Ectodermal cell (in vitro differentiated cells): ENCODE results near the gene MEI1.

Experiments
- H3K27ac ChIP-seq: 2 replicates; pipeline ENCODE4 v1.7.0; 2013; ENCODE audit warnings: mild to moderate bottlenecking, low read depth, low read length; ENCODE audit not compliant: insufficient read depth, poor library complexity, severe bottlenecking
- H3K27me3 ChIP-seq: 2 replicates; pipeline ENCODE4 v1.7.0; 2013; ENCODE audit warnings: mild to moderate bottlenecking, low read length; ENCODE audit not compliant: insufficient read depth, control insufficient read depth, poor library complexity, severe bottlenecking
- H3K36me3 ChIP-seq: one replicate; pipeline ENCODE4 v1.7.0; 2013; ENCODE audit warnings: low read length; ENCODE audit not compliant: control insufficient read depth, insufficient read depth
- H3K4me1 ChIP-seq: one replicate; pipeline ENCODE4 v1.7.0; 2013; ENCODE audit warnings: low read length; ENCODE audit not compliant: control insufficient read depth, insufficient read depth
- H3K4me3 ChIP-seq: 2 replicates; pipeline ENCODE4 v1.7.0; 2013; ENCODE audit warnings: low read depth, low read length, control low read depth; ENCODE audit not compliant: insufficient read depth
- H3K9me3 ChIP-seq: 2 replicates; pipeline ENCODE4 v1.7.0; 2013; ENCODE audit warnings: mild to moderate bottlenecking, low read length, moderate library complexity; ENCODE audit not compliant: control insufficient read depth
- WGBS, 2 experiments: methylation state at CpG; one replicate each; pipeline ENCODE4 v1.1.7; 2013; ENCODE audit warnings: missing lambda C conversion rate in 2 of 2; 5-methylcytosine and 5-hydroxymethylcytosine counted together

The MEI1 gene

DNA sequence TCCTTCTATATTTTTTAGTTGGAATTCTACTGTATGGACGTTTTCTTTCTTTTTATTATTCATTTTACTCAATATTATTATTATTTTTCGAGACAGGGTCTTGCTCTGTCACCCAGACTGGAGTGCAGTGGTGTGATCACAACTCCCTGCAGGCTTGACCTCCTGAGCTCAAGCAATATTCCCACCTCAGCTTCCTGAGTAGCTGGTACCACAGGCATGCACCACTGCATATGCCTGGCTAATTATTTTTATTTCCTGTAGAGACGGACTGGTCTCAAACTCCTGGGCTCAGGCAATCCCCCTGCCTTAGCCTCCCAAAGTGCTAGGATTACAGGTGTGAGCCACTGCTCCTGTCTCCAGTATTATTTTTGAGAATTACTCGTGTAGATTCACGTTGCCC, 67.2 kb downstream of the MEI1 start:
- Histone ChIP-seq H3K27ac (no peak overlapping the region), H3K9me3 (no peaks in the 10 kb centered on the region), H3K4me3 (no peak overlapping the region), H3K27me3 (no peaks in the 10 kb centered on the region), H3K4me1 (no peaks in the 10 kb centered on the region), H3K36me3 (no peaks in the 10 kb centered on the region)
- WGBS, 2 experiments: 90% methylated on average over 4 of the region's 5 CpGs

- Histone ChIP-seq H3K27me3 (no peaks in the 10 kb centered on the region), H3K36me3 (no peaks in the 10 kb centered on the region), H3K4me1 (no peaks in the 10 kb centered on the region), H3K4me3 (no peak overlapping the region), H3K9me3 (no peaks in the 10 kb centered on the region), H3K27ac (no peak overlapping the region)
- WGBS, 2 experiments: 71 to 80% methylated on average over 1 to 2 of the region's 2 CpGs
Observed at GRCh38 chr22:41768430-41768829, 69.1 kb downstream of the MEI1 start.

DNA sequence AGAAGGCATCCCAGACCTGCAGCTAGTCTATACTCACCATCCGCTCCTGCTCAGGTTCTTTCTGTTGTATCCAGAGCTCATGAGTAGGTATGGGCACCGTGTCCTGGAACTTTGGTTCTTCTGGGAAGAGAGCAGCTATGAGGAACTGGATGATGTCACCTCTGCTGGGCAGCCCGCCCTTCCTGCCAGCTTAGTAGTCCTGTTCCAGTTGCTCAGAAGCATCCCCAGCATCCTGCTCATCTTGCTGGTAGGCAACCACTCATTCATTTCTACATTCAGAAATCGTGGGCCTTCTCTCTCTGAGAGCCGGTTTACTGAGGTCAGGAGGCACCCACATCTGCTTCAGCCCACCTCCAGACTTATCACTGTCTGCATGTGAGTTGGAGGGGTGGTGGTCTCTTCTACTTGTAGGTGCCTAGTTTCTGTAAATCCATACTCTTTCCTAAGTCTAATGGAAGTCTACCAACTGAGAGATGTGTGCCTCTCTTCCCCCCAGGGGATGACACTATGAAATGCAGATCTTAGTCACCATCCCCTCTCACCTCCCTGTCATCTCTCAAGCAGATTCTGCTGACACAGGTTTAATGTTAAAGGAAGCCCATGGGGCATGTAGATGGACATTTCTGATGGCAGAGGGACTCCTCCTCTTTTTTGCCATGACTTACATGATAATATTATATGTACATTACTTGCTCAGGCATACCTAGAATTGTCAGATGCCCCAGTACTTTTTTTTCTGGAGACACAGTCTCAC, 71.6 kb downstream of the MEI1 start:
- no peak overlapping the region for H3K27ac ChIP-seq
- no peaks in the 10 kb centered on the region for H3K36me3 ChIP-seq
- no peaks in the 10 kb centered on the region for H3K9me3 ChIP-seq
- 88 to 92% methylated on average over 5 of the region's 5 CpGs for WGBS, 2 experiments
- H3K4me3 ChIP-seq: no peak overlapping the region
- no peaks in the 10 kb centered on the region for H3K4me1 ChIP-seq
- no peaks in the 10 kb centered on the region for H3K27me3 ChIP-seq

DNA sequence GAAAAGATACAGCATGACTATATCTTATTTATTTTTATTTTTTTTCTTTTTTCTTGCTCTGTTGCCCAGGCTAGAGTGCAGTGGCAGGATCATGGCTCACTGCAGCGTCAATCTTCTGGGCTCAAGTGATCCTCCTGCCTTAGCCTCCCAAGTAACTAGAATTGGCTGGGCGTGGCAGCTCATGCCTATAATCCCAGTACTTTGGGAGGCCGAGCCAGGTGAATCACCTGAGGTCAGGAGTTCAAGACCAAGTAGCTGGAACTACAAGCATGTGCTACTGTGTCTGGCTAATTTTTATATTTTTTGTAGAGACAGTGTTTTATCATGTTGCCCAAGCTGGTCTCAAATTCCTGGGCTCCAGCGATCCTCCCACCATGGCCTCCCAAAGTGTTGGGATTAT, 72.9 kb downstream of the MEI1 start:
- no peak overlapping the region for H3K4me3 ChIP-seq
- H3K27me3 ChIP-seq: no peaks in the 10 kb centered on the region
- H3K27ac ChIP-seq: no peak overlapping the region
- no peaks in the 10 kb centered on the region for H3K4me1 ChIP-seq
- H3K36me3 ChIP-seq: no peaks in the 10 kb centered on the region
- H3K9me3 ChIP-seq: no peaks in the 10 kb centered on the region
- 89 to 92% methylated on average over 4 of the region's 4 CpGs for WGBS, 2 experiments

DNA sequence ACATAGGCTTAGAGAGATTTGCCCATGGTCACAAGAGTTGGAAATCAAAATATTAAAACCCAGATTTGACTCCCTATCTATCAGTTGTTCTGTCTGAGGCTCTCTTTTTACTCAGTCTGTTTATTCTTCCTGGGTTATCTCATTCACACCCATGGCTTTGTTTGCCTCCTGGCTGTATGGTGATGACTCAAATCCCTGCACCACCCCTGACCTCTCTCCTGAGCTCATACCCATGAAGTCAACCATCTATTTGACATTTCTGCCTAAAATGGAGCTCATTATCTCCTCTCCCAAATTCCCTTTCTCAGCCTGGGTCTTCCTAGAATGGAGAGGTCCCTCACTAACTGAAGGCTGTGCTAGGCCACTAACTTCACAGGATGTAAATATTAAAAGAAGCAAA, 73.3 kb downstream of the MEI1 start:
- Histone ChIP-seq H3K9me3 (no peaks in the 10 kb centered on the region), H3K36me3 (no peaks in the 10 kb centered on the region), H3K4me1 (no peaks in the 10 kb centered on the region), H3K27me3 (no peaks in the 10 kb centered on the region), H3K27ac (no peak overlapping the region), H3K4me3 (no peak overlapping the region)

GRCh38 chr22:41775338-41775737, 76.0 kb downstream of the MEI1 start:
- H3K9me3 ChIP-seq: no peaks in the 10 kb centered on the region
- no peaks in the 10 kb centered on the region for H3K4me1 ChIP-seq
- no peaks in the 10 kb centered on the region for H3K27me3 ChIP-seq
- H3K36me3 ChIP-seq: no peaks in the 10 kb centered on the region
- no peak overlapping the region for H3K4me3 ChIP-seq
- 93 to 94% methylated on average over 5 of the region's 5 CpGs for WGBS, 2 experiments
- H3K27ac ChIP-seq: no peak overlapping the region

GRCh38 chr22:41775976-41776375, 76.7 kb downstream of the MEI1 start:
- Histone ChIP-seq H3K9me3 (no peaks in the 10 kb centered on the region), H3K27ac (no peak overlapping the region), H3K4me3 (no peak overlapping the region), H3K36me3 (no peaks in the 10 kb centered on the region), H3K27me3 (no peaks in the 10 kb centered on the region), H3K4me1 (no peaks in the 10 kb centered on the region)
- 79 to 81% methylated on average over 4 of the region's 4 CpGs for WGBS, 2 experiments

GRCh38 chr22:41776381-41776780, 77.1 kb downstream of the MEI1 start:
- H3K9me3 ChIP-seq: no peaks in the 10 kb centered on the region
- H3K27ac ChIP-seq: no peak overlapping the region
- WGBS, 2 experiments: 96 to 97% methylated on average over 3 of the region's 3 CpGs

GRCh38 chr22:41777749-41778425, 78.6 kb downstream of the MEI1 start:
- Histone ChIP-seq H3K4me3 (no peak overlapping the region), H3K27ac (no peak overlapping the region), H3K36me3 (no peaks in the 10 kb centered on the region), H3K9me3 (no peaks in the 10 kb centered on the region), H3K27me3 (no peaks in the 10 kb centered on the region), H3K4me1 (no peaks in the 10 kb centered on the region)
- 90 to 95% methylated on average over 2 of the region's 2 CpGs for WGBS, 2 experiments

More at GRCh38 chr22:41776381-41776780, 77.1 kb downstream of the MEI1 start:
- no peak overlapping the region for H3K4me3 ChIP-seq
- H3K27me3 ChIP-seq: no peaks in the 10 kb centered on the region
- H3K36me3 ChIP-seq: no peaks in the 10 kb centered on the region
- H3K4me1 ChIP-seq: no peaks in the 10 kb centered on the region

DNA sequence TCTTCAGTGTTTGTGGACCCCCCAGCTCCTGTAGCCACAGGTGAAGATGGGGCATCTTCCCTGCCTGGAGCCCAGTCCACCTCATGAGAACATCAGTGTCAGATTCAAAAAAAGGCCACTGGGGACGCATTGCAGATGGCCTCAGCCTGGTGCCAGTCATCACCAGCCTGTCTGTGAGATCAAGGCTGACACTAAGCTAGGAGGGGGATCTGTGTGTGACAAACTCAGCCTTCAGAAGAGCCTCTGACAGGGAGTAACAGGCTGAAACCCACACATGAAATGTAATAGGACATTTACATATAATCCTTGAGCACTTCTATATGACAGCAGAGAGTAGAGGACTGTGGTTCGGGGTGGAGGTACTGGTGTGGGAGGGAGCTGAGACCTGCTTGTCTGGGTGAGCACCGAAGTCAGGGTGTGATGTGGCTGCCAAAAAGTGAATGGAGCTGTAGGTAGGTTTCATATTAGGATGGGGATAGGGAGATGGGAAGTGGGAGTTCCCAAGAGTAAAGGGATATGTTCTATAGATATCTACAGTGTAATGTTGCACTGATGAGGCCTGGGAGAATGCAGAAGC, 80.7 kb downstream of the MEI1 start:
- H3K4me3 ChIP-seq: no peak overlapping the region
- 61 to 63% methylated on average over 3 of the region's 3 CpGs for WGBS, 2 experiments
- H3K27me3 ChIP-seq: no peaks in the 10 kb centered on the region
- no peaks in the 10 kb centered on the region for H3K9me3 ChIP-seq
- no peaks in the 10 kb centered on the region for H3K4me1 ChIP-seq
- H3K36me3 ChIP-seq: no peaks in the 10 kb centered on the region
- H3K27ac ChIP-seq: no peak overlapping the region
